Measurements from ENCODE around the gene ORMDL1. TPM values are rescaled to one million over a fixed set of nuclear protein-coding genes. Genes with fewer than 3 reads are reported as not detected.

The ORMDL1 gene
- total RNA-seq, 1 experiment from 2014 or later, result 38.4 TPM

DNA sequence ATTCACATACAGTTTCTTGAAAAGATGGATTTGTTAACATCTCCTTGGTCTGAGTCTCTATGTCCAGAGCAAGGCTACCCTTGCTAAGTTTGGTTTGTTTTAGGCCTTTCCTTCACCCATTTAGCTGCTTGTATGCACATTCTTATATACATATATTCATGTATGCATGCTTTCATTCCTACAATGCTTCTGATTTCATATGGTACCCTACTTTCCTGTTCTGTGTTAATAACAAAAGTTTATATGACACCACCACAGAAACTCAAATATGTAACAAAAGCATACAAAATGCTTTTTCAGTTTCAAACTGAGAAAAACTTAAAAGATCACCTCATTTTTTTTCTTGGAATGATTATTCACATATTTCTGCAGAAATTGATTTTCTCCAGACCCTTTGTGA, 60.9 kb downstream of the ORMDL1 start:
- Mint-ChIP-seq H3K9me3 (peaks cover 2% of the 10 kb centered on the region; the same call in 1 of the 2 replicates), H3K27me3 (ENCODE audit: low read depth) (no peaks in the 10 kb centered on the region), H3K4me1 (no peaks in the 10 kb centered on the region), H3K27ac (no peak overlapping the region), H3K36me3 (no peaks in the 10 kb centered on the region), H3K4me3 (no peak overlapping the region)
- CTCF ChIA-PET, result no interaction called here
- DNase-seq (ENCODE audit: low spot score) (no peak), ATAC-seq (no peak)
- POLR2A ChIA-PET, result interaction anchor here (0.5 kb wide), 1 partner anchor 1565 kb away, joined by 3 read pairs; no protein-coding TSS in a partner anchor
- TF ChIP-seq, protein P1, sequence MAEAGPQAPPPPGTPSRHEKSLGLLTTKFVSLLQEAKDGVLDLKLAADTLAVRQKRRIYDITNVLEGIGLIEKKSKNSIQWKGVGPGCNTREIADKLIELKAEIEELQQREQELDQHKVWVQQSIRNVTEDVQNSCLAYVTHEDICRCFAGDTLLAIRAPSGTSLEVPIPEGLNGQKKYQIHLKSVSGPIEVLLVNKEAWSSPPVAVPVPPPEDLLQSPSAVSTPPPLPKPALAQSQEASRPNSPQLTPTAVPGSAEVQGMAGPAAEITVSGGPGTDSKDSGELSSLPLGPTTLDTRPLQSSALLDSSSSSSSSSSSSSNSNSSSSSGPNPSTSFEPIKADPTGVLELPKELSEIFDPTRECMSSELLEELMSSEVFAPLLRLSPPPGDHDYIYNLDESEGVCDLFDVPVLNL (CRISPR knock-in tag; IDR thresholded peaks at IDR 0.05; ENCODE audit: borderline replicate concordance, low read depth), result no peak
- TF ChIP-seq HMGA2 (CRISPR knock-in tag; IDR thresholded peaks at IDR 0.05), result no peak
- TF ChIP-seq, protein P2, sequence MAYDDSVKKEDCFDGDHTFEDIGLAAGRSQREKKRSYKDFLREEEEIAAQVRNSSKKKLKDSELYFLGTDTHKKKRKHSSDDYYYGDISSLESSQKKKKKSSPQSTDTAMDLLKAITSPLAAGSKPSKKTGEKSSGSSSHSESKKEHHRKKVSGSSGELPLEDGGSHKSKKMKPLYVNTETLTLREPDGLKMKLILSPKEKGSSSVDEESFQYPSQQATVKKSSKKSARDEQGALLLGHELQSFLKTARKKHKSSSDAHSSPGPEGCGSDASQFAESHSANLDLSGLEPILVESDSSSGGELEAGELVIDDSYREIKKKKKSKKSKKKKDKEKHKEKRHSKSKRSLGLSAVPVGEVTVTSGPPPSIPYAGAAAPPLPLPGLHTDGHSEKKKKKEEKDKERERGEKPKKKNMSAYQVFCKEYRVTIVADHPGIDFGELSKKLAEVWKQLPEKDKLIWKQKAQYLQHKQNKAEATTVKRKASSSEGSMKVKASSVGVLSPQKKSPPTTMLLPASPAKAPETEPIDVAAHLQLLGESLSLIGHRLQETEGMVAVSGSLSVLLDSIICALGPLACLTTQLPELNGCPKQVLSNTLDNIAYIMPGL (CRISPR knock-in tag; IDR thresholded peaks at IDR 0.05), result no peak

Other genes starting within 250 kb of the ORMDL1 start
- gene SLC40A1, start 203.6 kb downstream of the ORMDL1 start, total RNA-seq (2021), result 0.53 to 0.76 TPM (median 0.57 TPM) in 3 replicates
- gene ASNSD1, start 122.9 kb downstream of the ORMDL1 start, total RNA-seq (2021), result 30.5 to 34.7 TPM (median 33.3 TPM) in 3 replicates
- gene ANKAR, start 109.7 kb downstream of the ORMDL1 start, total RNA-seq (2021), result 1.3 to 2.9 TPM (median 1.6 TPM) in 3 replicates
- 15.2 to 17.1 TPM (median 16.7 TPM) in 3 replicates for gene OSGEPL1, start 21.5 kb downstream of the ORMDL1 start, total RNA-seq (2021)
- 49.8 to 74.5 TPM (median 69.5 TPM) in 3 replicates for gene PMS1, start 111 bp upstream of the ORMDL1 start, total RNA-seq (2021)

All from WTC11 (cell line).